HG02571 (cell line): ENCODE measurements around the gene MCU.

Source experiments
- ATAC-seq: cut with Tn5 transposase; IDR thresholded peaks from one replicate; pipeline ENCODE4 v1.9.1; 2021; ENCODE audit warnings: mild to moderate bottlenecking, moderate library complexity; ENCODE audit not compliant: unreplicated experiment

Gene MCU

GRCh38 chr10:72831696-72832409 lies 139.9 kb downstream of the MCU start:
- ATAC-seq = no peak

DNA sequence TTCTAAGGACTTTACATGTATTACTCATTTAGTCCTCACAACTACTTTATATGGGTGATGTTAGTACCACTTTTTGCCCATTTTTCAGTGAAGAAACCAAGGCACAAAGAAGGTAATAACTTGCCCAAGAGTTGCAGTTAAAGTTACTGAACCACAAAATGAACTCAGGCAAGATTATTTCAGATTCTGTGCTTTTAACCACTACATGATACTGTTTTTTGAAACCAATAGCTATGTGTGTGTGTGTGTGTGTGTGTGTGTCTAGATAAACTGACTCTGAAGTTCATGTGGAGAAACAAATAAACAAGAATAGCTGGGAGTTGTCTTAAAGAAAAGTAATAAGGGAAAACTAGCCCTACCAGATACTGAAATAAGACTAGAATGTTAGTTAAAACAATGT lies 140.8 kb downstream of the MCU start:
- ATAC-seq = no peak

- ATAC-seq = no peak
Observed at GRCh38 chr10:72834183-72834825, 142.4 kb downstream of the MCU start.

DNA sequence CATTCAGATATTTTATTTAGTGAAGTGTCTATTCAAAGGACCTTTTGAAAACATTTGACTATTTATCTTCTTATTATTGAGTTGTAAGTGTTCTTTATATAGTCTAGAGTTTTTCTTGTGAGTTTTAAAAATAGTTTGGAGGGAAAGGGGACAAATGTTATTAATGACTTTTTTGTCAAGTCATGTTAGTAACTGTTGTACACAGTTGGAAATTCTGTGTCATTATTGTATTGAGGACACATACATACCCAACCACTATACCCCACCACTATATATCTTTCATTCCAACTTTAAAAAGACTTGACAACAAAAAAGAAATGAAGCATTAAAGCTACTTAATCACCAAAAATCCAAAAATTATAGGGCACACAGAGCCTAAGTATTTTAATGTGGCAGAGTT lies 148.4 kb downstream of the MCU start:
- no peak for ATAC-seq

GRCh38 chr10:72841487-72841886 lies 149.5 kb downstream of the MCU start:
- ATAC-seq = no peak

- ATAC-seq = no peak
Observed at GRCh38 chr10:72842164-72842563, 150.2 kb downstream of the MCU start.

DNA sequence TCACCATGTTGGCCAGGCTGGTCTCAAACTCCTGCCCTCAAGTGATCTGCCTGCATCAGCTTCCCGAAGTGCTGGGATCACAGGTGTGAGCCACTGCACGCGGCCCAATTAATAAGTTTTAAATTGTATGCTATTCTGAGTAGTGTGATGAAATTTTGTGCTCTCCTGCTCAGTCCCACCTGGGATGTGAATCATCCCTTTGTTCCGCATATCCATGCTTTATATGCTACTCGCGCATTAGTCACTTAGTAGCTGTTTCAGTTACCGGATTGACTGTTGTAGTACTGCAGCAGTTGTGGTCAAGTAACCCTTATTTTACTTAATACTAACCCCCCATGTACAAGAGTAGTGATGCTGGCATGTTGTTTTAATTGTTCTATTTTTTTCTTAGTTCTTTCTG lies 154.3 kb downstream of the MCU start:
- no peak for ATAC-seq

DNA sequence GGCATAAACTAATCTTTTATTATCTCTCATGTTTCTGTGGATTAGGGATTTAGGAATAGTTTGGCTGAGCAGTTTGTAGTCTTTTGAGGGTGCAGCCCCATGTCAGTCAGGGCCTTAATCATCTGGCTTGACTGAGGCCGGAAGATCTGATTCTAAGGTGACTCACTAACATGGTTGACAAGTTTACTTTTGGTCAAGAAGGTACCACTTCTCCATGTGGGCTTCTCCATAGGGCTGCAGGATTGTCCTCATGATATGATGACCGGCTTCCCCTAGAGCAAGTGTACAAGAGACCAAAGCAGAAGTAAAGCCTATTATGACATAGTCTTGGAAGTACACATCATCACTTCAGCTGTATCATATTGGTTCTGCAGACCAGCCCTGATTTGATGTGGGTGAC lies 155.7 kb downstream of the MCU start:
- no peak for ATAC-seq

- ATAC-seq = no peak
Observed at GRCh38 chr10:72850861-72851260, 158.9 kb downstream of the MCU start.

DNA sequence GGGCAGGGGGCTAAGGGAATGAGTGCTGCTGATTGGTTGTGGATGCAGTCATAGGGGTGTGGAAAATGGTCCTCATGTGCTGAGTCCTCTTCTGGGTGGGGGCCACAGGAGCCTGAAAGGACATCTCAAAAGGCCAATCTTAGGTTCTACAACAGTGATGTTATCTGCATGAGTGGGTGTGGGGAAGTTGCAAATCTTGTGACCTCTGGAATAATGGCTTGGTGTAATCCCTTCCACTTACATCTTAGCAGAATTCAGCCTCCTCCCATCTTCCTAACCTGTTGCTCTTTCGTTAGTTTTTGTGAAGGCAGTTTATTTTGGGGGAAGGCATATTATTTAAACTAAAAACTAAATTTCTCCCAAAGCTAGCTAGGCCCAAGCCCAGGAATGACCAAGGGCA lies 159.6 kb downstream of the MCU start:
- ATAC-seq = no peak

GRCh38 chr10:72852508-72852907 lies 160.6 kb downstream of the MCU start:
- no peak for ATAC-seq

DNA sequence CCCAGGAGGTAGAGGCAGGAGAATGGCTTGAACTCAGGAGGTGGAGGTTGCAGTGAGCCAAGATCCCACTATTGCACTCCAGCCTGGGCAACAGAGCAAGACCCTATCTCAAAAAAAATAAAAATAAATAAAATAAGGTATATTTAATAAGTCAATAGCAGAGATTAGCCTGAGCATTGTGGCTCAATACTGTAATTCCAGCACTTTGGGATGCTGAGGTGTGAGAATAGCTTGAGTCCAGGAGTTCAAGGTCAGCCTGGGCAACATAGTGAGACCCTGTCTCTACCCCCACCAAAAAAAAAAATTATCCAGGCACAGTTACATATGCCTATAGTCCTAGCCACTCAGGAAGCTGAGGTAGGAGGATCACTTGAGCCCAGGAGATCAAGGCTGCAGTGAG lies 163.2 kb downstream of the MCU start:
- ATAC-seq = no peak

DNA sequence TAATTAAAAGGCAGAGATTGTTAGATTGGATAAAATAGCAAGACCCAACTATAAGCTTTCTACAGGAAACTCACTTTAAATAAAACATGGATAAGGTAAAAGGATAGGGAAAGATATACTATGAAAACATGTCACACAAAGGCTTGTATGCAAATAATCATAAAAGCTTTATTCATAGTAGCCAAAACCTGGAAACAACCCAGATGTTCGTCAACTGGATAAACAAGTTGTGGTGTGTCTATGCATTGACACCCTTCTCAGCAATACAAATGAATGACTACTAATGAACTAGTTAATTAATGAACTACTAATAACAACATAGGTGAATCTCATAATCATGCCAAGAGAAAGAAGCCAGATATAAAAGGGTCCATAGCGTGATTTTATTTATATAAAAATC lies 163.8 kb downstream of the MCU start:
- ATAC-seq = no peak

- no peak for ATAC-seq
Observed at GRCh38 chr10:72858067-72858466, 166.1 kb downstream of the MCU start.

DNA sequence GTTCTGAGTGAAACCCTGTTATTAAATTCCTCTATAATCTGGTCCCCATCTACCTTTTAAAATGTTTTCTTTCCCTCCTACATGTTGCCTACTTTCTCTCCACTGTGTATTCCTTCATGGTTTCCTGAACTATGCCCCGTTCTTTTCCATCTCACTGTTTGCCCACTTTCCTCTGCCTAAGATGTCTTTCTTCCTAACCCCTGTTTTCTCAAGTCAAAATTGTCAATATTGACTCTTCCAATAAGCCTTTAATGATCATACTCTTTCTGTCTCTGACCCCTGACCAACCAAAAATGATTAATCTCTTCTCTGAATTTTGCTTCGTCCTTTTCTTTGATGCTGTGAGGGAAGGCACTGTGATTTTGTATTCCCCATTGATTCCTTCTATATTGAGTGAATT lies 171.0 kb downstream of the MCU start:
- ATAC-seq = no peak

- ATAC-seq = no peak
Observed at GRCh38 chr10:72875250-72876055, 183.5 kb downstream of the MCU start.

GRCh38 chr10:72879245-72879644 lies 187.3 kb downstream of the MCU start:
- no peak for ATAC-seq

DNA sequence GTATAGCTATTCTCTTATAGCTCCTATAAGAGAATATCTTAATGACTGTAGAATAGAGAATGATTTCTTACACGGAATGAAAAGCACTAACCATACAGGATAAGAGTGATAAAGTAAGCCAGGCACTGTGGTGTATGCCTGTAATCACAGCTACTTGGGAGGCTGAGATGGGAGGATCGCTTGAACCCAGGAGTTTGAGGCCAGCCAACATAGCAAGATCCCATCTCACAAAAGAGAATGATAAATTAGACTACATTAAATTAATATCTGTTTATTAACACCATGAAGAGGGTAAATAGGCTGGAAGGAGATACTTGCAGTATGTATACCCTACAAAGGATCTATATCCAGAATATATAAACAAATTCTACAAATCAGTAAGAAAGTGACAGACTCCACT lies 189.3 kb downstream of the MCU start:
- no peak for ATAC-seq

GRCh38 chr10:72883861-72884260 lies 191.9 kb downstream of the MCU start:
- no peak for ATAC-seq

DNA sequence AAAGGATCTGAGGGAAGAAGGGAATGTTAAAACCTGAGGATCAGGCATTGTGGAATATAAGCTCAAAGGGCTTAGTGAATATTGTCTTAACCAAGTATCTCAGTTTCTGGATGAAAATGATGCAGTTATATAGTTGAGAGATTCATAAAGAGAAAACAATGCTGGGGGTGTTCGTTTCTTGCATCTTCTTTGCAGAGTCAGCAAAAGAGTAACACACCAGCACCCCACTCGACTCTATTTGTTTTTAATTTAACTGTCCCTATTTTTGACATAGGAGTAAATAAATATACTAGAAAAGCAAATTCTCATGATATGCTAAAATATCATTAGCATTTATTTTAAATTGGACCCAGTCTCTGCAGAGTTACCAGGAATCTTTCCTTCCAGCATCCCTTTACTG lies 194.0 kb downstream of the MCU start:
- ATAC-seq = no peak

DNA sequence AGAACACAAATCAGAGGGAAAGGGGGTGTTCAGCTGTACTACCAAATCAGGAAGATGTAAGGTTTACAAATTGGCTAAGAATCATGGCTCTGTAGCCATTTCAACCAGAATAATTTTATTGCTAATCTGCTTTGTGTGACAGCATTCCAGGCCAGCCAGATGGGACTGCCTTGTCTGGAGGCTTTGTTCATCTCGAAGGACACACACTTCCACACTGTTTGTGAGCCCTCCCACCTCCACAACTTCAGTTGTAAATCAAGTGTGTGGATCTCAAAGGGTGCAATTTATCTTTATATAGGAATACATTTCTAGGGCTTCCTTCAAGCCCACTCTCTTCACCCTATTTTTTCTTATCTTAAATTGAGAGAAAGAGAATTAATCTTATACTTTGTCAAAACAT lies 194.7 kb downstream of the MCU start:
- ATAC-seq = no peak

GRCh38 chr10:72887043-72887442 lies 195.1 kb downstream of the MCU start:
- no peak for ATAC-seq
